HCT116 (cell line): ENCODE data around the gene CHAC1. TPM values are rescaled to one million over a fixed set of nuclear protein-coding genes. Genes with fewer than 3 reads are reported as not detected.

Experiments used
- ATAC-seq: fragments of 200-7000 bp; cut with Tn5 transposase; 2 replicates; pipeline ENCODE4 v1.9.1; 2020; ENCODE audit warnings: mild to moderate bottlenecking, moderate library complexity
- BruUV-seq: library from RNA; stranded (reverse); fragments of 400-500 nt; replicated peaks from 2 replicates; lab custom pipeline; 2021; lab: Mats Ljungman, UMichigan
- CTCF ChIA-PET: fragments of 300-600 bp; sonication (Branson Sonifier 250); formaldehyde crosslinking; loops from one replicate; lab custom pipeline; 2021; ENCODE audit warnings: antibody characterized with exemption; lab: Charles Lee
- POLR2A ChIA-PET: fragments of 300-600, 350-600 bp; sonication (Branson Sonifier 250); formaldehyde crosslinking; loops from one replicate; lab custom pipeline; 2021; ENCODE audit warnings: antibody characterized with exemption; lab: Charles Lee
- RAD21 ChIA-PET, 2 experiments: fragments of 300-600 bp; sonication (Branson Sonifier 250); formaldehyde crosslinking; loops; one replicate each; lab custom pipeline; 2023; ENCODE audit warnings: low total read pairs in 2 of 2; ENCODE audit not compliant: uncharacterized antibody in 2 of 2, unreplicated experiment in 2 of 2, low non-redundant PET in 1 of 2; lab: Charles Lee
- DNase-seq: peaks from one replicate; pipeline ENCODE4 v3.0.0-alpha.2; 2010; ENCODE audit warnings: low read depth, low spot score
- H2AFZ ChIP-seq: fragments of 200-600 bp; shearing (Covaris generic), sonication (generic); 2 replicates; pipeline ENCODE4 v1.6.1; 2017; ENCODE audit warnings: low read depth, mixed run types, mixed read lengths, antibody characterized with exemption, low read length; ENCODE audit not compliant: poor library complexity, severe bottlenecking
- H3K27ac ChIP-seq: 2 replicates; pipeline ENCODE4 v1.5.1; 2012; ENCODE audit warnings: low read depth, low read length
- H3K27me3 ChIP-seq: fragments of 200-600 bp; sonication (generic); 2 replicates; pipeline ENCODE4 v1.6.1; 2016; ENCODE audit warnings: mixed run types, low read length, mixed read lengths; ENCODE audit not compliant: insufficient read depth
- H3K36me3 ChIP-seq, 2 experiments: fragments of 200-500 bp in 1 of 2; fragments of 200-600 bp in 1 of 2; sonication (Bioruptor generic) in 1 of 2; sonication (generic) in 1 of 2; 2 replicates each; pipeline versions ENCODE4 v1.5.1 to v1.6.1; 2014 to 2016; ENCODE audit warnings: low read length in 2 of 2, inconsistent platforms in 1 of 2, mixed read lengths in 1 of 2, mixed run types in 1 of 2; ENCODE audit not compliant: insufficient read depth in 2 of 2, control insufficient read depth in 1 of 2
- H3K4me1 ChIP-seq, 2 experiments: fragments of 200-600 bp in 1 of 2; sonication (generic) in 1 of 2; 2 replicates each; pipeline versions ENCODE4 v1.5.1 to v1.6.1; 2012 to 2017; ENCODE audit warnings: low read length in 2 of 2, inconsistent platforms in 1 of 2, mild to moderate bottlenecking in 1 of 2, mixed read lengths in 1 of 2, mixed run types in 1 of 2, moderate library complexity in 1 of 2; ENCODE audit not compliant: insufficient read depth in 2 of 2, control insufficient read depth in 1 of 2
- H3K4me2 ChIP-seq: fragments of 200-600 bp; sonication (generic); 2 replicates; pipeline ENCODE4 v1.6.1; 2017; ENCODE audit warnings: mixed run types, low read length, mixed read lengths
- H3K4me3 ChIP-seq, 2 experiments: fragments of 200-600 bp in 1 of 2; sonication (generic) in 1 of 2; replicated peaks in 1 of 2; 2 replicates each; pipeline ENCODE4 v1.5.1; 2011 to 2016; ENCODE audit warnings: low read length in 2 of 2, control low read depth in 1 of 2, low read depth in 1 of 2, mild to moderate bottlenecking in 1 of 2, mixed read lengths in 1 of 2, mixed run types in 1 of 2
- H3K79me2 ChIP-seq: fragments of 200-600 bp; sonication (generic); 2 replicates; pipeline ENCODE4 v1.6.1; 2017; ENCODE audit warnings: mild to moderate bottlenecking, mixed run types, low read length, moderate library complexity, mixed read lengths; ENCODE audit not compliant: insufficient read depth
- H3K9ac ChIP-seq: fragments of 200-600 bp; sonication (generic); 2 replicates; pipeline ENCODE4 v1.6.1; 2016; ENCODE audit warnings: low read length, mixed read lengths
- H3K9me2 ChIP-seq: fragments of 200-600 bp; sonication (generic), shearing (Covaris generic); 2 replicates; pipeline ENCODE4 v1.6.1; 2017; ENCODE audit warnings: mixed run types, mild to moderate bottlenecking, moderate library complexity; ENCODE audit not compliant: insufficient read depth
- H3K9me3 ChIP-seq, 2 experiments: fragments of 200-500 bp in 1 of 2; fragments of 200-600 bp in 1 of 2; sonication (Bioruptor generic) in 1 of 2; sonication (generic) in 1 of 2; 2 replicates each; pipeline ENCODE4 v1.6.1; 2014 to 2017; ENCODE audit warnings: low read length in 2 of 2, mixed read lengths in 2 of 2, inconsistent platforms in 1 of 2, low read depth in 1 of 2, mild to moderate bottlenecking in 1 of 2, mixed run types in 1 of 2, moderate library complexity in 1 of 2; ENCODE audit not compliant: control insufficient read depth in 1 of 2, insufficient read depth in 1 of 2
- H4K20me1 ChIP-seq: fragments of 200-600 bp; sonication (generic), shearing (Covaris generic); 2 replicates; pipeline ENCODE4 v1.6.1; 2017; ENCODE audit warnings: mixed run types, mild to moderate bottlenecking, moderate library complexity; ENCODE audit not compliant: insufficient read depth
- EZH2phosphoT487 ChIP-seq: fragments of 200-600 bp; IDR thresholded peaks from 2 replicates; pipeline ENCODE4 v1.6.1; 2018; ENCODE audit warnings: antibody characterized with exemption, borderline replicate concordance
- FOSL1 ChIP-seq: IDR thresholded peaks from 2 replicates; pipeline ENCODE4 v1.6.1; 2012; ENCODE audit warnings: low read depth
- SIN3A ChIP-seq: IDR thresholded peaks from 2 replicates; pipeline ENCODE4 v1.6.1; 2012; ENCODE audit warnings: low read depth
- SP1 ChIP-seq: IDR thresholded peaks from 2 replicates; pipeline ENCODE4 v1.6.1; 2012; ENCODE audit warnings: low read depth
- TCF7L2 ChIP-seq: IDR thresholded peaks from 2 replicates; pipeline ENCODE4 v1.7.0; 2011; ENCODE audit warnings: borderline replicate concordance, inconsistent platforms; ENCODE audit not compliant: insufficient read depth, insufficient read length; ENCODE audit errors: extremely low read depth
- YY1 ChIP-seq: IDR thresholded peaks from 2 replicates; pipeline ENCODE4 v1.6.1; 2011; ENCODE audit warnings: low read length, low read depth, moderate library complexity, mild to moderate bottlenecking; ENCODE audit not compliant: insufficient replicate concordance; ENCODE audit errors: extremely low read depth
- ZFX ChIP-seq: fragments of 450-650 bp; IDR thresholded peaks from 2 replicates; pipeline ENCODE4 v1.6.1; 2017
- intact Hi-C: fragments of 100-400 bp; cut with micrococcal nuclease; formaldehyde crosslinking; loops from 2 replicates; pipeline ENCODE4 v1.10.0; 2022
- total RNA-seq: library from RNA; stranded (reverse); gene quantifications from one replicate; pipeline ENCODE4 v1.2.1, GENCODE V29; 2021; ENCODE audit not compliant: unreplicated experiment
- TF ChIP-seq, protein P1 (sequence below): IDR thresholded peaks from 2 replicates; pipeline ENCODE4 v1.6.1; 2012; ENCODE audit warnings: low read depth
- TF ChIP-seq, protein P2 (sequence below): IDR thresholded peaks from 2 replicates; pipeline ENCODE4 v1.6.1; 2012
- TF ChIP-seq, protein P3 (sequence below): IDR thresholded peaks from 2 replicates; pipeline ENCODE4 v1.6.1; 2012
- TF ChIP-seq, protein P4 (sequence below): IDR thresholded peaks from 2 replicates; pipeline ENCODE4 v1.6.1; 2011; ENCODE audit warnings: mild to moderate bottlenecking, low read length, moderate library complexity; ENCODE audit not compliant: insufficient replicate concordance; ENCODE audit errors: extremely low read depth

The CHAC1 gene
- total RNA-seq, 1 experiment from 2014 or later, result 58.9 TPM

DNA sequence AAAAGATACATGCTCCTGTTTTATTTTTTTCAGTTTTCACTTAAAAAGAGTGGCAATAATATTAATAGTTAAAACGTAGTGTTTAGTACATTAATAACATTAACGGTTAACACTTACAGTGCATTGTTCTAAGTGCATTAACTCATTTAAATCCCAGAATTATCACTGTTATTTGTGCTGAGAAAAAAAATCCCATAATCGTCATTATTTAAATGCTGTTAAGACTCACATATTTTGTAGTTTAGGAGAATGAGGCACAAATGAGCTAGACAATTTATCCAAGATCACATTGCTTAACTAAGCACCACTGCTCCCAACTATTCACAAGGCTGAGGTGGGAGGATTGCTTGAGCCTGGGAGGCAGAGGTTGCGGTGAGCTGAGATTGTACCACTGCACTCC, 34.9 kb downstream of the CHAC1 start:
- TF ChIP-seq FOSL1 (no peak), ZFX (no peak), YY1 (no peak), EZH2phosphoT487 (no peak)
- TF ChIP-seq, protein P1, sequence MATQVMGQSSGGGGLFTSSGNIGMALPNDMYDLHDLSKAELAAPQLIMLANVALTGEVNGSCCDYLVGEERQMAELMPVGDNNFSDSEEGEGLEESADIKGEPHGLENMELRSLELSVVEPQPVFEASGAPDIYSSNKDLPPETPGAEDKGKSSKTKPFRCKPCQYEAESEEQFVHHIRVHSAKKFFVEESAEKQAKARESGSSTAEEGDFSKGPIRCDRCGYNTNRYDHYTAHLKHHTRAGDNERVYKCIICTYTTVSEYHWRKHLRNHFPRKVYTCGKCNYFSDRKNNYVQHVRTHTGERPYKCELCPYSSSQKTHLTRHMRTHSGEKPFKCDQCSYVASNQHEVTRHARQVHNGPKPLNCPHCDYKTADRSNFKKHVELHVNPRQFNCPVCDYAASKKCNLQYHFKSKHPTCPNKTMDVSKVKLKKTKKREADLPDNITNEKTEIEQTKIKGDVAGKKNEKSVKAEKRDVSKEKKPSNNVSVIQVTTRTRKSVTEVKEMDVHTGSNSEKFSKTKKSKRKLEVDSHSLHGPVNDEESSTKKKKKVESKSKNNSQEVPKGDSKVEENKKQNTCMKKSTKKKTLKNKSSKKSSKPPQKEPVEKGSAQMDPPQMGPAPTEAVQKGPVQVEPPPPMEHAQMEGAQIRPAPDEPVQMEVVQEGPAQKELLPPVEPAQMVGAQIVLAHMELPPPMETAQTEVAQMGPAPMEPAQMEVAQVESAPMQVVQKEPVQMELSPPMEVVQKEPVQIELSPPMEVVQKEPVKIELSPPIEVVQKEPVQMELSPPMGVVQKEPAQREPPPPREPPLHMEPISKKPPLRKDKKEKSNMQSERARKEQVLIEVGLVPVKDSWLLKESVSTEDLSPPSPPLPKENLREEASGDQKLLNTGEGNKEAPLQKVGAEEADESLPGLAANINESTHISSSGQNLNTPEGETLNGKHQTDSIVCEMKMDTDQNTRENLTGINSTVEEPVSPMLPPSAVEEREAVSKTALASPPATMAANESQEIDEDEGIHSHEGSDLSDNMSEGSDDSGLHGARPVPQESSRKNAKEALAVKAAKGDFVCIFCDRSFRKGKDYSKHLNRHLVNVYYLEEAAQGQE, result no peak
- intact Hi-C loops, result no loop called here
- Histone ChIP-seq H3K9me3 (no peaks in the 10 kb centered on the region), H3K79me2 (no peaks in the 10 kb centered on the region; the same call in 1 of the 2 replicates), H3K9ac (no peak overlapping the region), H3K4me2 (no peak overlapping the region), H4K20me1 (no peaks in the 10 kb centered on the region), H3K4me1 (no peaks in the 10 kb centered on the region), H3K9me2 (no peaks in the 10 kb centered on the region), H3K27me3 (no peaks in the 10 kb centered on the region), H3K4me3 (no peak overlapping the region), H3K27ac (no peak overlapping the region), H2AFZ (no peak overlapping the region), H3K36me3 (peaks cover 45 to 59% of the 10 kb centered on the region in 2 experiments)
- BruUV-seq, result no TSS peak
- DNase-seq (no peak), ATAC-seq (no peak)
- RAD21 ChIA-PET, result no interaction called here
- POLR2A ChIA-PET, result no interaction called here
- CTCF ChIA-PET, result no interaction called here

DNA sequence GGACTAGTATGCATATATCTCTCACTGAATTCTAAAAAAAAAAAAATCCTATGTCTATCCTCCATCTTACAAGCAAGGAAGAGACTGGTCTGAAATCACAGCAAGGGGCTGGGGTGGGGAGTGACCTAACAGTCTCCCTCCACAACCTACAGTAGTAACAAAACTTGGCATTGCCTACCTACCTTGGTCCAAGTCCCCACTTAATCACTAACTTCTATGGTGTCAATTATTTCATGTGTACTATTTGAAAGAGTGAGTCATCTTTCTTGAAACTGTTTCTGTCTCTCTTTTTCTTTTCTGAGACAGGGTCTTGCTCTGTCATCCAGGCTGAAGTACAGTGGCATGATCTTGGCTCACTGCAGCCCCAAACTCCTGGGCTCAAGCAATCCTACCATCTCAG, 36.8 kb downstream of the CHAC1 start:
- H3K9ac ChIP-seq, result no peak overlapping the region
- ChIA-PET RAD21 (no interaction called here), POLR2A (no interaction called here), CTCF (no interaction called here)
- H3K9me2 ChIP-seq, result no peaks in the 10 kb centered on the region
- no peaks in the 10 kb centered on the region for H3K9me3 ChIP-seq
- intact Hi-C loops, result no loop called here
- H3K4me1 ChIP-seq, result no peaks in the 10 kb centered on the region
- H3K36me3 ChIP-seq, result peaks cover 29 to 51% of the 10 kb centered on the region in 2 experiments
- no peaks in the 10 kb centered on the region for H4K20me1 ChIP-seq
- H2AFZ ChIP-seq, result no peak overlapping the region
- H3K79me2 ChIP-seq, result no peaks in the 10 kb centered on the region; the same call in 1 of the 2 replicates
- no TSS peak for BruUV-seq
- TF ChIP-seq SP1 (no peak), TCF7L2 (no peak), ZFX (no peak), SIN3A (no peak), FOSL1 (no peak)
- TF ChIP-seq, protein P2, sequence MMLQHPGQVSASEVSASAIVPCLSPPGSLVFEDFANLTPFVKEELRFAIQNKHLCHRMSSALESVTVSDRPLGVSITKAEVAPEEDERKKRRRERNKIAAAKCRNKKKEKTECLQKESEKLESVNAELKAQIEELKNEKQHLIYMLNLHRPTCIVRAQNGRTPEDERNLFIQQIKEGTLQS, result no peak
- TF ChIP-seq, protein P3, sequence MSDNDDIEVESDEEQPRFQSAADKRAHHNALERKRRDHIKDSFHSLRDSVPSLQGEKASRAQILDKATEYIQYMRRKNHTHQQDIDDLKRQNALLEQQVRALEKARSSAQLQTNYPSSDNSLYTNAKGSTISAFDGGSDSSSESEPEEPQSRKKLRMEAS, result no peak
- TF ChIP-seq, protein P4, sequence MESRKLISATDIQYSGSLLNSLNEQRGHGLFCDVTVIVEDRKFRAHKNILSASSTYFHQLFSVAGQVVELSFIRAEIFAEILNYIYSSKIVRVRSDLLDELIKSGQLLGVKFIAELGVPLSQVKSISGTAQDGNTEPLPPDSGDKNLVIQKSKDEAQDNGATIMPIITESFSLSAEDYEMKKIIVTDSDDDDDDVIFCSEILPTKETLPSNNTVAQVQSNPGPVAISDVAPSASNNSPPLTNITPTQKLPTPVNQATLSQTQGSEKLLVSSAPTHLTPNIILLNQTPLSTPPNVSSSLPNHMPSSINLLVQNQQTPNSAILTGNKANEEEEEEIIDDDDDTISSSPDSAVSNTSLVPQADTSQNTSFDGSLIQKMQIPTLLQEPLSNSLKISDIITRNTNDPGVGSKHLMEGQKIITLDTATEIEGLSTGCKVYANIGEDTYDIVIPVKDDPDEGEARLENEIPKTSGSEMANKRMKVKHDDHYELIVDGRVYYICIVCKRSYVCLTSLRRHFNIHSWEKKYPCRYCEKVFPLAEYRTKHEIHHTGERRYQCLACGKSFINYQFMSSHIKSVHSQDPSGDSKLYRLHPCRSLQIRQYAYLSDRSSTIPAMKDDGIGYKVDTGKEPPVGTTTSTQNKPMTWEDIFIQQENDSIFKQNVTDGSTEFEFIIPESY, result no peak
- no peak overlapping the region for H3K4me3 ChIP-seq
- H3K27ac ChIP-seq, result no peak overlapping the region
- DNase-seq (no peak), ATAC-seq (no peak)
- H3K4me2 ChIP-seq, result no peak overlapping the region
- no peaks in the 10 kb centered on the region for H3K27me3 ChIP-seq
